H9 (cell line): Measurements from ENCODE around the gene UBE2L3. TPM values are rescaled to one million over a fixed set of nuclear protein-coding genes. Genes with fewer than 3 reads are reported as not detected.
"Not testable (repeated sequence)": the region's sequence is repeated elsewhere in the genome, so short reads cannot be mapped to it uniquely, and the experiment has no call there.

Experiments used
- DNase-seq: peaks from one replicate; pipeline ENCODE4 v3.0.0-alpha.2; 2017
- H2AFZ ChIP-seq: one replicate; pipeline ENCODE4 v1.6.1; 2013; ENCODE audit warnings: mild to moderate bottlenecking, low read length, control low read depth, moderate library complexity
- H2AK5ac ChIP-seq: 2 replicates; pipeline ENCODE4 v1.6.1; 2013; ENCODE audit warnings: low read length, control low read depth, mixed read lengths; ENCODE audit not compliant: insufficient read length
- H2BK120ac ChIP-seq: one replicate; pipeline ENCODE4 v1.6.1; 2013; ENCODE audit warnings: low read depth, mild to moderate bottlenecking, low read length, control low read depth, inconsistent platforms; ENCODE audit not compliant: poor library complexity, severe bottlenecking
- H2BK12ac ChIP-seq: 2 replicates; pipeline ENCODE4 v1.6.1; 2013; ENCODE audit warnings: low read length, control low read depth, mixed read lengths, low read depth; ENCODE audit not compliant: insufficient read length
- H2BK15ac ChIP-seq: 2 replicates; pipeline ENCODE4 v1.6.1; 2013; ENCODE audit warnings: low read depth, low read length, control low read depth
- H2BK20ac ChIP-seq: one replicate; pipeline ENCODE4 v1.6.1; 2013; ENCODE audit warnings: low read depth, mild to moderate bottlenecking, low read length, control low read depth, inconsistent platforms; ENCODE audit not compliant: poor library complexity, severe bottlenecking
- H2BK5ac ChIP-seq: 2 replicates; pipeline ENCODE4 v1.6.1; 2013; ENCODE audit warnings: low read length, control low read depth, mixed read lengths; ENCODE audit not compliant: insufficient read length
- H3K14ac ChIP-seq: 2 replicates; pipeline ENCODE4 v1.6.1; 2013; ENCODE audit warnings: low read length, control low read depth; ENCODE audit not compliant: insufficient read depth
- H3K18ac ChIP-seq: 2 replicates; pipeline ENCODE4 v1.6.1; 2013; ENCODE audit warnings: low read depth, mild to moderate bottlenecking, mixed read lengths, low read length, control low read depth; ENCODE audit not compliant: insufficient read length
- H3K23ac ChIP-seq: 2 replicates; pipeline ENCODE4 v1.6.1; 2013; ENCODE audit warnings: low read length, control low read depth, mixed read lengths, low read depth; ENCODE audit not compliant: insufficient read length
- H3K23me2 ChIP-seq: 2 replicates; pipeline ENCODE4 v1.6.1; 2013; ENCODE audit warnings: low read depth, mild to moderate bottlenecking, mixed read lengths, low read length, control low read depth; ENCODE audit not compliant: insufficient read length, poor library complexity, severe bottlenecking
- H3K27ac ChIP-seq: 2 replicates; pipeline ENCODE4 v1.5.1; 2013; ENCODE audit warnings: low read length, control low read depth, mixed read lengths, low read depth; ENCODE audit not compliant: insufficient read length
- H3K27me3 ChIP-seq: 2 replicates; pipeline ENCODE4 v1.6.1; 2013; ENCODE audit warnings: low read length, control low read depth, inconsistent platforms; ENCODE audit not compliant: insufficient read depth
- H3K4ac ChIP-seq: 2 replicates; pipeline ENCODE4 v1.6.1; 2013; ENCODE audit warnings: low read depth, mild to moderate bottlenecking, control low read depth, inconsistent platforms, low read length, moderate library complexity
- H3K4me1 ChIP-seq: 2 replicates; pipeline ENCODE4 v1.6.1; 2013; ENCODE audit warnings: low read length, control low read depth, inconsistent platforms; ENCODE audit not compliant: insufficient read depth
- H3K4me2 ChIP-seq: 2 replicates; pipeline ENCODE4 v1.6.1; 2013; ENCODE audit warnings: low read length, control low read depth, mixed read lengths; ENCODE audit not compliant: insufficient read length, insufficient read depth
- H3K56ac ChIP-seq: 2 replicates; pipeline ENCODE4 v1.6.1; 2013; ENCODE audit warnings: low read depth, mild to moderate bottlenecking, mixed read lengths, low read length, control low read depth; ENCODE audit not compliant: insufficient read length
- H3K79me1 ChIP-seq: 2 replicates; pipeline ENCODE4 v1.6.1; 2013; ENCODE audit warnings: low read depth, mild to moderate bottlenecking, moderate library complexity, low read length, control low read depth, inconsistent platforms; ENCODE audit not compliant: insufficient read depth, poor library complexity, severe bottlenecking
- H3K79me2 ChIP-seq: 2 replicates; pipeline ENCODE4 v1.6.1; 2013; ENCODE audit warnings: low read length, control low read depth, inconsistent platforms; ENCODE audit not compliant: insufficient read depth
- H3K9ac ChIP-seq: 2 replicates; pipeline ENCODE4 v1.6.1; 2013; ENCODE audit warnings: low read length, control low read depth, mixed read lengths; ENCODE audit not compliant: insufficient read length; ENCODE audit errors: extremely low read depth
- H3K9me3 ChIP-seq: one replicate; pipeline ENCODE4 v1.6.1; 2013; ENCODE audit warnings: low read depth, low read length, inconsistent platforms; ENCODE audit not compliant: control insufficient read depth
- H3T11ph ChIP-seq: one replicate; pipeline ENCODE4 v1.6.1; 2013; ENCODE audit warnings: mild to moderate bottlenecking, low read length, control low read depth, inconsistent platforms
- H4K20me1 ChIP-seq: one replicate; pipeline ENCODE4 v1.6.1; 2013; ENCODE audit not compliant: control insufficient read depth, insufficient read length, insufficient read depth
- H4K5ac ChIP-seq: 2 replicates; pipeline ENCODE4 v1.6.1; 2013; ENCODE audit warnings: low read depth, mild to moderate bottlenecking, mixed read lengths, low read length, control low read depth; ENCODE audit not compliant: insufficient read length
- H4K8ac ChIP-seq: replicated peaks from 2 replicates; pipeline ENCODE4 v1.6.1; 2013; ENCODE audit warnings: low read length, control low read depth, mixed read lengths, low read depth; ENCODE audit not compliant: insufficient read length
- H4K91ac ChIP-seq: 2 replicates; pipeline ENCODE4 v1.6.1; 2013; ENCODE audit warnings: low read depth, mild to moderate bottlenecking, moderate library complexity, mixed read lengths, low read length, control low read depth; ENCODE audit not compliant: insufficient read length
- H3K27ac Mint-ChIP-seq, 3 experiments: 2 replicates in 2 of 3; 3 replicates in 1 of 3; pipeline ENCODE4 v1.8.0; 2020 to 2021; ENCODE audit warnings: mixed read lengths in 3 of 3, mild to moderate bottlenecking in 1 of 3, moderate library complexity in 1 of 3
- H3K27me3 Mint-ChIP-seq: 2 replicates; pipeline ENCODE4 v1.8.0; 2021; ENCODE audit warnings: low read depth, mild to moderate bottlenecking, moderate library complexity, mixed read lengths
- H3K36me3 Mint-ChIP-seq, 3 experiments: 2 replicates in 2 of 3; 3 replicates in 1 of 3; pipeline ENCODE4 v1.8.0; 2020 to 2021; ENCODE audit warnings: low read depth in 3 of 3, mixed read lengths in 3 of 3; ENCODE audit not compliant: insufficient read depth in 1 of 3
- H3K4me1 Mint-ChIP-seq, 2 experiments: 2 replicates each; pipeline ENCODE4 v1.8.0; 2020; ENCODE audit warnings: mixed read lengths in 2 of 2
- H3K4me3 Mint-ChIP-seq, 2 experiments: 2 replicates in 1 of 2; 3 replicates in 1 of 2; pipeline ENCODE4 v1.8.0; 2020 to 2021; ENCODE audit warnings: mild to moderate bottlenecking in 2 of 2, mixed read lengths in 2 of 2, moderate library complexity in 1 of 2
- H3K9me3 Mint-ChIP-seq, 2 experiments: 2 replicates in 1 of 2; 3 replicates in 1 of 2; pipeline ENCODE4 v1.8.0; 2020; ENCODE audit warnings: mild to moderate bottlenecking in 2 of 2, mixed read lengths in 2 of 2, moderate library complexity in 1 of 2
- WGBS: extraction: QIAGEN DNeasy Blood & Tissue Kit; methylation state at CpG from one replicate; pipeline ENCODE4 v1.1.7; 2013; ENCODE audit warnings: missing lambda C conversion rate, low lambda C conversion rate, mixed read lengths; ENCODE audit not compliant: insufficient read length; ENCODE audit errors: extremely low coverage; 5-methylcytosine and 5-hydroxymethylcytosine counted together
- total RNA-seq: library from RNA; stranded (reverse); gene quantifications from 2 replicates; pipeline ENCODE4 v1.2.1, GENCODE V29; 2021

The UBE2L3 gene
- total RNA-seq, 1 experiment from 2014 or later: 79.7 TPM

DNA sequence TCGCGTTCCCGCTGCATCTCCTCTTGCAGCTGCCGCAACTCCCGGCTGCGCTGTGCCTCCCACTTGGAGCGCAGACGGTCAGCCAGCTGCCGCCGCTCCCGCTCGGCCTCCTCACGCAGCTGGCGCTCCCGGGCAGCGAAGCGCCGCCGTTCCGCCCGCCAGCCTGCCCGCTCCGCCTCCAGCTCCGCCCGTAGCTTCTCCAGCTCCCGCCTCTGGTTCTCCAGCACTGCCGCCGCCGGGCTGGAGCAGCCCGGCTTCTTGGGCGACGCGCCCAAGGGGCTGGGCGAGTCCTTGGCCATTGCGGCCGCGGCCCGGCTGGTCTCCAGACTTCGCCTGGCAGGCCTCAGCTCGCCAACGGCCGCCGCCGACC is 16.9 kb upstream of the UBE2L3 start:
- not testable (repeated sequence) for H3K36me3 Mint-ChIP-seq, H3K4me1 ChIP-seq, H2BK120ac ChIP-seq, H3K23me2 ChIP-seq, H3K79me2 ChIP-seq, H4K91ac ChIP-seq, H2BK12ac ChIP-seq, H2AFZ ChIP-seq, H3K23ac ChIP-seq, H3K4me1 Mint-ChIP-seq, H3K4me2 ChIP-seq, H3K27me3 Mint-ChIP-seq, H3K14ac ChIP-seq, H3K18ac ChIP-seq, H2AK5ac ChIP-seq, H3K27ac Mint-ChIP-seq, DNase-seq, H3T11ph ChIP-seq, H3K4me3 Mint-ChIP-seq, H2BK20ac ChIP-seq, H4K5ac ChIP-seq, H3K9ac ChIP-seq, H3K4ac ChIP-seq, H3K56ac ChIP-seq, H4K8ac ChIP-seq, H3K9me3 ChIP-seq, H4K20me1 ChIP-seq, H2BK5ac ChIP-seq, H3K9me3 Mint-ChIP-seq, H3K79me1 ChIP-seq, H2BK15ac ChIP-seq, H3K27me3 ChIP-seq, H3K27ac ChIP-seq
- WGBS: no CpG with 5 or more reads among the region's 44 CpGs

DNA sequence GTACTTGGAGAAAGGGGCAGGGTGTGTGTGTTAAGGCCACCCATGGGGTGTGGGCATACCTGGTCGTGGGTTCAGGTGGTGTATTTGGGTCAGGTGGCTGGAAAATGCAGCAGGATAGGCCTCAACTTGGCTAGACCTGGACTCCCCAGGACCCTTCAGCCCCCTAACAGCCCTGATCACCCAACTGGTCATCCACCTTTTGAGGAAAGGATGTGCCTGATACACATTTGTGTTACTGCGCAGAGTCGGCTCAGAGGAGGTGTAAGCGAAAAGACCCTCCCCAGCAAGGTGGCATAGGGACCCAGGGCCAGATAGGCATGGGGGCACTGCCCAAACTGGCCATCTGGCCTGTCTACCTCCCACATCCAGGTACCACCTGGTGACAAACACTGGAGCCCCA is 16.2 kb upstream of the UBE2L3 start, which contains the start of gene RIMBP3C:
Gene RIMBP3C (minus strand): TSS at position 101 of the 400 bp plus-strand sequence. CDS start 485 bp downstream, outside the sequence.
- not testable (repeated sequence) for H3K4me1 Mint-ChIP-seq, H3K4ac ChIP-seq, H4K8ac ChIP-seq, DNase-seq, H3K27ac ChIP-seq, H2AK5ac ChIP-seq, H2BK120ac ChIP-seq, H3K18ac ChIP-seq, H3K27me3 Mint-ChIP-seq, H3K4me3 Mint-ChIP-seq, H3K79me1 ChIP-seq, H2BK15ac ChIP-seq, H3K79me2 ChIP-seq, H3K9ac ChIP-seq, H3K14ac ChIP-seq, H3K36me3 Mint-ChIP-seq, H3K27me3 ChIP-seq, H2BK12ac ChIP-seq, H2AFZ ChIP-seq, H3T11ph ChIP-seq, H3K23ac ChIP-seq, H2BK20ac ChIP-seq, H3K4me1 ChIP-seq, H3K4me2 ChIP-seq, H3K56ac ChIP-seq, H4K5ac ChIP-seq, H3K9me3 ChIP-seq, H3K9me3 Mint-ChIP-seq, H3K27ac Mint-ChIP-seq, H2BK5ac ChIP-seq, H4K20me1 ChIP-seq, H3K23me2 ChIP-seq, H4K91ac ChIP-seq
- WGBS: no CpG with 5 or more reads among the region's 4 CpGs
